HUES64 (cell line): ENCODE results near the gene PARD3B.

Experiments
- H3K27ac ChIP-seq: 2 replicates; pipeline ENCODE4 v1.7.0; 2013; ENCODE audit warnings: low read depth, low read length, inconsistent platforms
- H3K27me3 ChIP-seq: 2 replicates; pipeline ENCODE4 v1.6.1; 2013; ENCODE audit warnings: mild to moderate bottlenecking, low read length; ENCODE audit not compliant: insufficient read depth
- H3K36me3 ChIP-seq: 2 replicates; pipeline ENCODE4 v1.6.1; 2013; ENCODE audit warnings: mild to moderate bottlenecking, low read length; ENCODE audit not compliant: insufficient read depth
- H3K4me1 ChIP-seq: 2 replicates; pipeline ENCODE4 v1.6.1; 2013; ENCODE audit warnings: mild to moderate bottlenecking, low read length, moderate library complexity; ENCODE audit not compliant: insufficient read depth
- H3K4me3 ChIP-seq: 2 replicates; pipeline ENCODE4 v1.5.1; 2013; ENCODE audit warnings: mild to moderate bottlenecking, low read length, moderate library complexity
- H3K9ac ChIP-seq: 2 replicates; pipeline ENCODE4 v1.6.1; 2013; ENCODE audit warnings: mild to moderate bottlenecking, low read depth, low read length
- H3K9me3 ChIP-seq: 2 replicates; pipeline ENCODE4 v1.6.1; 2013; ENCODE audit warnings: low read depth, low read length; ENCODE audit not compliant: insufficient read depth
- WGBS: fragments of 150-250, 120-280 bp; methylation state at CpG from one replicate; pipeline ENCODE4 v1.1.7; 2013; ENCODE audit warnings: missing lambda C conversion rate; 5-methylcytosine and 5-hydroxymethylcytosine counted together

The PARD3B gene

DNA sequence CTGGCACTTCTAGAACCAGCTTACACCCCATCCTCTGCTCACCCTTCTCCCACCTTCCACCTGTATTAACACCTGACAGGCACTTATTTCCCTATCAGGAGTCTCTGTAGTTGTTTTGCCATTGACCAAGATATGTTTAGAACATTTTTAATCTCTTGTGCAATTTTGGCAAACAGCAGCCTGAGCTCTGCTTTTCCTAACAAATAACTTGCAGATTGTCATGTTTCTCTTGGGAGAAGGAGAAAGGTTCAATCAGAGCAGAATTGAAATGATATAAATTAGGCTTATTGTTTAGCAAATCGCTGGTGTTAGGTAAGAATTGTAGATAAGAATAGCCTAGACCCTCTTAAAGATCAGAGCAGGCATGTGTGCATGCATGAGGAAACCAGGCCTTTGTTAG, 225.5 kb downstream of the PARD3B start:
- no peaks in the 10 kb centered on the region for H3K4me1 ChIP-seq
- no peaks in the 10 kb centered on the region for H3K36me3 ChIP-seq
- 86% methylated on average over 1 of the region's 1 CpG for WGBS
- no peaks in the 10 kb centered on the region for H3K27me3 ChIP-seq
- H3K9ac ChIP-seq: no peak overlapping the region
- H3K9me3 ChIP-seq: peaks cover 3% of the 10 kb centered on the region; the same call in 1 of the 2 replicates
- no peak overlapping the region for H3K4me3 ChIP-seq
- H3K27ac ChIP-seq: no peak overlapping the region

GRCh38 chr2:204771721-204772120, 226.4 kb downstream of the PARD3B start:
- Histone ChIP-seq H3K4me3 (no peak overlapping the region), H3K27me3 (no peaks in the 10 kb centered on the region), H3K27ac (no peak overlapping the region), H3K9me3 (no peaks in the 10 kb centered on the region), H3K4me1 (no peaks in the 10 kb centered on the region), H3K36me3 (no peaks in the 10 kb centered on the region), H3K9ac (no peak overlapping the region)

DNA sequence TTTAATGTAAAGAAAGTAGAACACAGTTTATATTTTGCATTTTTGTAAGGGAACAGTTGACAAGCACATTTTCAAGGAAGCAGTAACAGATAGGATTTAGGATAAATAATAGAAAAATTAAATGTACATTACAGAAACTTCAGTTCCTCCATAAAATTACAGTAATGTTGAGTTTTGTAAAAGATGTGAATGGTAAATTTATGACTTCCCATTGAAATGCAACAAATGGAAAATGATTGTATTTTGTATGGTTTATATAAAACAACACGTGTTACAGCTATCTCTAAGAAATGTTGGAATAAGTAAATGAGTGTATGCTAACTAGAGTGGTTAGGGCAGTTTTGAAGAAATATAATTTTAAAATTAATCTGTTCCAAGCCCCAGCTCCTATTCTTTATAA, 227.3 kb downstream of the PARD3B start:
- no peaks in the 10 kb centered on the region for H3K9me3 ChIP-seq
- H3K36me3 ChIP-seq: no peaks in the 10 kb centered on the region
- H3K9ac ChIP-seq: no peak overlapping the region
- H3K27me3 ChIP-seq: no peaks in the 10 kb centered on the region
- H3K27ac ChIP-seq: no peak overlapping the region
- WGBS: 100% methylated on average over 1 of the region's 1 CpG
- no peaks in the 10 kb centered on the region for H3K4me1 ChIP-seq
- no peak overlapping the region for H3K4me3 ChIP-seq

- Histone ChIP-seq H3K4me1 (no peaks in the 10 kb centered on the region), H3K36me3 (no peaks in the 10 kb centered on the region), H3K27me3 (no peaks in the 10 kb centered on the region), H3K4me3 (no peak overlapping the region), H3K9ac (no peak overlapping the region), H3K9me3 (no peaks in the 10 kb centered on the region), H3K27ac (no peak overlapping the region)
Measured at GRCh38 chr2:204775766-204776165, 230.5 kb downstream of the PARD3B start.

DNA sequence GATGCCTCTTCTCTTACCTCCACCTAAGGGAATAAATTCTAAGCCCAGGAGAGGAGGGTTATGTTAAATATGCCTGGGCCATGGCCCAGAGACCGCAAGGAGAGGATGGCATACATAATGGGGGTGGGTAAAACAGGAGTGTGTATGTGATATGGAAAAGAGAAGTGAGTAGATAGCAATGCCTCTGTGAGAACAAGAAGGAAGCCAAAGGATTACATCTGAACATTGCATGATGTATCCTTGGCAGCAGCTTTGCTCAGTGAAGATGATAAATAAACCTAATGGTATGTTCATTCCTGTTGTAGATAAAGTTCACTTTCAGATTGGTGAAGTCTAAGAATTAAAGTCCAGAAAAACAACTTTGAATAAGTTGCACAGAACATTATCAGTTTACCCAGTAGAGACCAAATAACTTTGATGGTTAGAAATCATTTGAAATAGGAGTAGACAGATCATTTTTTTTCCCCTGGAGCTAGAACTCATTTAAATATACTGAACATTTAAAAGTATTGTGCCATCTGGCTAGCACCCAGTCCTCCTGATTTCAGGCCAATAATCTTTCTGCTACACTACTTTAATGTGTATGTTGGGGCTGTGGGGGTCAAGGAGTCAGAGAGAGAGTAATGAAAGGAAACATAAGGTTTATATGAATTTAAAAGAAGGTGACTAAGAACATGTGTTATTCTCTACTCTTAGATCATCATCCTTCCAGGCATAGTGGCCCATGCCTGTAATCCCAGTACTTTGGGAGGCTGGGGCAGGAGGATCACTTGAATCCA, 231.7 kb downstream of the PARD3B start:
- no peaks in the 10 kb centered on the region for H3K9me3 ChIP-seq
- no peaks in the 10 kb centered on the region for H3K4me1 ChIP-seq
- H3K9ac ChIP-seq: no peak overlapping the region
- 93% methylated on average over 1 of the region's 1 CpG for WGBS
- H3K27me3 ChIP-seq: no peaks in the 10 kb centered on the region
- no peak overlapping the region for H3K27ac ChIP-seq
- H3K36me3 ChIP-seq: no peaks in the 10 kb centered on the region
- no peak overlapping the region for H3K4me3 ChIP-seq

DNA sequence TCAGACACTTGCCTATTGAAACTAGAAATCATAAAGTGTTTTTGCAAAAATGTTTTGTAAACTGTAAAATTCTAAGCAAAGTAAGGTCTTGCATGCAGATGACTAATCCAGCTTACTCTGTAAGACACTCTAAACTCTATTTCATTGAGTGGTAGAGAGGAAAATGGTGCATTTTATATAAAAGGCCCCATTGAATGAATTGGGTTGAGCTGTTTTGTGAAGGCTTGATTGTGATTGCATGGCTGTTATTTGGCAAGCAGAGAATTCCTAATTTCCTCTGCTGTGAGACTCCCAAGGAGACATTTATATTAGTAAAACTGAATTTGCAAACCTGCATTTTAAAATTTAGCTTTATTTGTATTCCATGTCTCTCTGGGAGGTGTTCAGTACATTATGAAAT, 234.5 kb downstream of the PARD3B start:
- Histone ChIP-seq H3K9ac (no peak overlapping the region), H3K27me3 (no peaks in the 10 kb centered on the region), H3K36me3 (no peaks in the 10 kb centered on the region)

DNA sequence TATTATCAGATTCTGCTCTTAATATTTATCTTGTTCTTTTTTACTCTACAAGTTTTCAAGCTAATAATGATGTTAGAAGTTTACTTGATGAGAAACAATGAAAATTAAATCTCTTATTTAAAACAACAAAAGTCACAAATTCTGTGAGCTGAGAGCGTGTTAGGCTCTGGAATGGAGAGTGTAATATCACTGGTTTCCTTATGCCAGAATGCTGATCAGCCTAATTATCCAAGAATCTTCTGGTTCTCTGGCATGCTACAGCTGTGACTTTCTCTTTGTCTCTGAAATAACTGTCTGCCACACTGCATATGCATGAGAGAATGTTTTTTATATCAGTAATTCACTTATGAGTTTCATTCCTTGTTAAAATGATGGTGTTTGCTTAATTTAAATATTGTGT, 236.7 kb downstream of the PARD3B start:
- whole genome bisulfite sequencing: 100% methylated on average over 1 of the region's 1 CpG
- no peaks in the 10 kb centered on the region for H3K9me3 ChIP-seq
- H3K9ac ChIP-seq: no peak overlapping the region

More for the DNA sequence above, 234.5 kb downstream of the PARD3B start:
- H3K9me3 ChIP-seq: no peaks in the 10 kb centered on the region
- H3K4me1 ChIP-seq: no peaks in the 10 kb centered on the region
- H3K4me3 ChIP-seq: no peak overlapping the region
- H3K27ac ChIP-seq: no peak overlapping the region

GRCh38 chr2:204790076-204790475, 244.8 kb downstream of the PARD3B start:
- Histone ChIP-seq H3K4me3 (no peak overlapping the region), H3K9ac (no peak overlapping the region), H3K27me3 (no peaks in the 10 kb centered on the region), H3K27ac (no peak overlapping the region), H3K4me1 (no peaks in the 10 kb centered on the region), H3K36me3 (no peaks in the 10 kb centered on the region), H3K9me3 (no peaks in the 10 kb centered on the region)
- WGBS: 92% methylated on average over 3 of the region's 3 CpGs

More for the DNA sequence above, 236.7 kb downstream of the PARD3B start:
- no peaks in the 10 kb centered on the region for H3K36me3 ChIP-seq
- no peak overlapping the region for H3K27ac ChIP-seq
- H3K27me3 ChIP-seq: no peaks in the 10 kb centered on the region
- no peak overlapping the region for H3K4me3 ChIP-seq
- H3K4me1 ChIP-seq: no peaks in the 10 kb centered on the region

DNA sequence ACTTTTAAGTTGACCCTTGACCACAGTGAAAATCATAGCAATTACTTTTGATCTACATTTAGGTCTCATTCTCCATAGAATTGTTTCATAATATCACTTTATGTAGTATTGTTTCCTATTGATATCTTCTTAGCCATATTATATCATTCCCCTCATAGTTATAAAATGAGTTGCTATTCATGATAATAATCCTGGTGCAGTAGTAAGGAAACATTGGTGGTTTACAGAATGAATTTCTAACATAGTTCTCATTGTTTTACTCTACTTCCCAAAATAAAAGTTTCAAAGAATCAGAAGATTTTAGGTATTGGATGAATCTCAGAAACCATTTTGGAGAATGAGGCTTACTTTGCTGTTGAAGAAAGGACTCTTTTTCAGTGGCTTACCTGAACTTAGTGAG, 246.0 kb downstream of the PARD3B start:
- no peak overlapping the region for H3K9ac ChIP-seq
- no peaks in the 10 kb centered on the region for H3K4me1 ChIP-seq
- H3K27ac ChIP-seq: no peak overlapping the region
- H3K9me3 ChIP-seq: no peaks in the 10 kb centered on the region
- no peak overlapping the region for H3K4me3 ChIP-seq
- H3K27me3 ChIP-seq: no peaks in the 10 kb centered on the region
- no peaks in the 10 kb centered on the region for H3K36me3 ChIP-seq

- no peak overlapping the region for H3K27ac ChIP-seq
- H3K4me1 ChIP-seq: no peaks in the 10 kb centered on the region
- H3K4me3 ChIP-seq: no peak overlapping the region
- no peaks in the 10 kb centered on the region for H3K9me3 ChIP-seq
- H3K9ac ChIP-seq: no peak overlapping the region
- no peaks in the 10 kb centered on the region for H3K36me3 ChIP-seq
- 97% methylated on average over 2 of the region's 2 CpGs for WGBS
- H3K27me3 ChIP-seq: no peaks in the 10 kb centered on the region
Measured at GRCh38 chr2:204794624-204795023, 249.3 kb downstream of the PARD3B start.

GRCh38 chr2:204795156-204795555, 249.9 kb downstream of the PARD3B start:
- no peak overlapping the region for H3K4me3 ChIP-seq
- WGBS: 85% methylated on average over 1 of the region's 1 CpG
- no peak overlapping the region for H3K27ac ChIP-seq

DNA sequence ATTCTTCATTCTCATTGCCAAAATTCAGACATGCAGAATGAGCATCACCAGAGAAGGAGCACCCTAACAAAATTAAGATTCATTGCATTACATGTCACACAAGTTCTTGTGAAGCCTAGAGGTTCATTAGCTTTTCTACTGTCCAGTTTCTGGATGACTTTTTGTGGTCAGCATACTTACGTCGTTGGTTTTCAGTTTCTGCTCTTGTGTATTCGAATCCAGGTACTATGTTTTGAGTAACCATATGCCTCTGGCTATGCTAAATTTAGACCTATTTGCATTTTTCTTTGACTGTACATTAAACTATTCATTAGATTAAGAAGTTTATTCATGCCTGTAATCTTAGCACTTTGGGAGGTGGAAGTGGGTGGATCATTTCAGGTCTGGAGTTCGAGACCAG, 251.3 kb downstream of the PARD3B start:
- no peak overlapping the region for H3K9ac ChIP-seq
- no peaks in the 10 kb centered on the region for H3K36me3 ChIP-seq
- no peak overlapping the region for H3K4me3 ChIP-seq
- no peaks in the 10 kb centered on the region for H3K9me3 ChIP-seq
- no peaks in the 10 kb centered on the region for H3K27me3 ChIP-seq
- H3K4me1 ChIP-seq: no peaks in the 10 kb centered on the region
- WGBS: 96% methylated on average over 4 of the region's 4 CpGs
- H3K27ac ChIP-seq: no peak overlapping the region

More at GRCh38 chr2:204795156-204795555, 249.9 kb downstream of the PARD3B start:
- H3K36me3 ChIP-seq: no peaks in the 10 kb centered on the region
- no peaks in the 10 kb centered on the region for H3K4me1 ChIP-seq
- no peaks in the 10 kb centered on the region for H3K27me3 ChIP-seq
- no peak overlapping the region for H3K9ac ChIP-seq
- no peaks in the 10 kb centered on the region for H3K9me3 ChIP-seq
